HepG2 (cell line): Measurements from ENCODE around the gene SPG7. TPM values are rescaled to one million over a fixed set of nuclear protein-coding genes. Genes with fewer than 3 reads are reported as not detected.

ENCODE experiments used
- ARID5B ChIP-seq: IDR thresholded peaks from 2 replicates; pipeline ENCODE4 v1.4.0; 2020; ENCODE audit warnings: mild to moderate bottlenecking, missing genetic modification reagents
- CREB1 ChIP-seq, 2 experiments: fragments of 450-650 bp in 1 of 2; IDR thresholded peaks; 2 replicates each; pipeline ENCODE4 v1.6.1; 2016 to 2017; ENCODE audit warnings: control low read depth in 1 of 2, mild to moderate bottlenecking in 1 of 2, missing compliant biosample characterization in 1 of 2, missing genetic modification characterization in 1 of 2
- EED ChIP-seq: sonication (generic); formaldehyde crosslinking; IDR thresholded peaks from 2 replicates; pipeline ENCODE4 v1.5.0; 2020; ENCODE audit warnings: mild to moderate bottlenecking, missing genetic modification reagents
- FOSL2 ChIP-seq: sonication (generic); formaldehyde crosslinking; IDR thresholded peaks from 2 replicates; pipeline ENCODE4 v1.4.0; 2020; ENCODE audit warnings: missing genetic modification reagents
- FOXJ3 ChIP-seq: sonication (generic); formaldehyde crosslinking; IDR thresholded peaks from 2 replicates; pipeline ENCODE4 v1.4.0; 2020; ENCODE audit warnings: missing genetic modification reagents, mild to moderate bottlenecking, borderline replicate concordance
- FOXO4 ChIP-seq: sonication (generic); formaldehyde crosslinking; conservative IDR thresholded peaks from 2 replicates; pipeline ENCODE4 v1.8.1; 2023; ENCODE audit warnings: missing genetic modification reagents
- GATAD2A ChIP-seq: IDR thresholded peaks from 2 replicates; pipeline ENCODE4 v1.6.1; 2016
- JUNB ChIP-seq: sonication (generic); formaldehyde crosslinking; IDR thresholded peaks from 2 replicates; pipeline ENCODE4 v1.8.0; 2022; ENCODE audit warnings: missing genetic modification reagents, mild to moderate bottlenecking, borderline replicate concordance
- JUND ChIP-seq: sonication (generic); formaldehyde crosslinking; IDR thresholded peaks from 2 replicates; pipeline ENCODE4 v1.8.0; 2022; ENCODE audit warnings: mild to moderate bottlenecking, missing genetic modification reagents
- NFYC ChIP-seq: IDR thresholded peaks from 2 replicates; pipeline ENCODE4 v1.6.1; 2016; ENCODE audit warnings: missing genetic modification reagents, missing compliant biosample characterization
- PBX2 ChIP-seq: IDR thresholded peaks from 2 replicates; pipeline ENCODE4 v1.6.1; 2016; ENCODE audit warnings: control low read depth
- PHF5A ChIP-seq: IDR thresholded peaks from one replicate; pipeline ENCODE4 v1.6.1; 2018; ENCODE audit warnings: low read depth, missing genetic modification reagents; ENCODE audit not compliant: unreplicated experiment
- TEAD3 ChIP-seq: optimal IDR thresholded peaks from 2 replicates; pipeline ENCODE3; 2016; ENCODE audit warnings: borderline replicate concordance
- ZNF263 ChIP-seq: sonication (generic); formaldehyde crosslinking; IDR thresholded peaks from 2 replicates; pipeline ENCODE4 v1.4.0; 2020; ENCODE audit warnings: missing genetic modification reagents
- ZNF543 ChIP-seq: sonication (generic); formaldehyde crosslinking; IDR thresholded peaks from 2 replicates; pipeline ENCODE4 v1.4.0; 2020; ENCODE audit warnings: mild to moderate bottlenecking, missing genetic modification reagents
- ZNF678 ChIP-seq: sonication (generic); formaldehyde crosslinking; IDR thresholded peaks from 2 replicates; pipeline ENCODE4 v1.4.0; 2020; ENCODE audit warnings: mild to moderate bottlenecking, missing genetic modification reagents
- ZNF746 ChIP-seq: sonication (generic); formaldehyde crosslinking; IDR thresholded peaks from 2 replicates; pipeline ENCODE4 v1.8.0; 2022; ENCODE audit warnings: mild to moderate bottlenecking, missing genetic modification reagents
- ZNF788 ChIP-seq: sonication (generic); formaldehyde crosslinking; IDR thresholded peaks from 2 replicates; pipeline ENCODE4 v1.5.0; 2020; ENCODE audit warnings: mild to moderate bottlenecking, missing genetic modification reagents, borderline replicate concordance
- ZNF800 ChIP-seq: sonication (generic); formaldehyde crosslinking; IDR thresholded peaks from 2 replicates; pipeline ENCODE4 v1.4.0; 2020; ENCODE audit warnings: missing genetic modification reagents
- polyA plus RNA-seq, 8 experiments: library from polyadenylated mRNA; depleted of rRNA in 3 of 8; stranded (reverse) in 7 of 8; unstranded in 1 of 8; fragments of >200 nt; fragmentation: Illumina TruSeq in 4 of 8; extraction: Trizol in 4 of 8; gene quantifications; 2 replicates each; pipeline versions ENCODE4 v1.2.1 to v1.2.3, GENCODE V29; 2011 to 2016; ENCODE audit warnings: low read depth in 4 of 8, missing spikeins in 1 of 8, mixed read lengths in 1 of 8; ENCODE audit not compliant: insufficient read depth in 1 of 8
- total RNA-seq, 5 experiments: library from RNA; depleted of rRNA; stranded (reverse); fragments of >200 nt; fragmentation: Illumina TruSeq; extraction: Trizol; gene quantifications; 2 replicates each; pipeline ENCODE4 v1.2.3, GENCODE V29; 2016; ENCODE audit warnings: low read depth in 1 of 5

The SPG7 gene
- total and polyA plus RNA-seq, 2 of the 13 experiments (the other 11 are each of a cell fraction or from before 2014, with no cell fraction given), result 66.0 to 136 TPM

- TF ChIP-seq FOSL2 (CRISPR knock-in tag), result peak; percentile 88
- TF ChIP-seq ZNF746, result no peak
- no peak for TF ChIP-seq JUNB (CRISPR knock-in tag)
- TF ChIP-seq JUND, result no peak
- TF ChIP-seq PBX2 (CRISPR knock-in tag), result no peak
- TF ChIP-seq EED (CRISPR knock-in tag), result peak; percentile 70; the same call in 1 of the 2 replicates
- TF ChIP-seq FOXJ3 (CRISPR knock-in tag), result no peak
- no peak for TF ChIP-seq NFYC
- no peak for TF ChIP-seq ZNF678
- 0 out of 2 replicates have a peak, but pooled peaks have one; percentile 11 for TF ChIP-seq GATAD2A (CRISPR knock-in tag)
- TF ChIP-seq ZNF788, result peak; percentile 55; the same call in 1 of the 2 replicates
- peak; percentile 18; the same call in 1 of the 2 replicates for TF ChIP-seq ARID5B (CRISPR knock-in tag)
- TF ChIP-seq TEAD3, result peak; percentile 41
- peak; percentile 48 for TF ChIP-seq CREB1 (IDR thresholded peaks at IDR 0.05)
- no peak for TF ChIP-seq CREB1 (CRISPR knock-in tag; IDR thresholded peaks at IDR 0.05)
- no peak for TF ChIP-seq ZNF800 (CRISPR knock-in tag)
- no peak for TF ChIP-seq FOXO4 (CRISPR knock-in tag)
- TF ChIP-seq ZNF263, result peak; percentile 93
- no peak for TF ChIP-seq PHF5A (CRISPR knock-in tag)
- TF ChIP-seq ZNF543 (CRISPR knock-in tag), result no peak
Observed at GRCh38 chr16:89581045-89581695, 73.0 kb downstream of the SPG7 start (continued).
